ENCODE data around the gene EDDM13.

GRCh38 chr19:56314018-56314380, 41.5 kb downstream of the EDDM13 start:
- TF ChIP-seq POLR2A (IDR thresholded peaks at IDR 0.05), result no peak
- no peak for TF ChIP-seq CTCF (IDR thresholded peaks at IDR 0.05)

Data from adrenal gland (tissue), 5 donors.